Measurements from ENCODE around the gene MYH10. TPM values are rescaled to one million over a fixed set of nuclear protein-coding genes. Genes with fewer than 3 reads are reported as not detected.

Gene MYH10
- total RNA-seq, 1 experiment from 2014 or later, result 1.6 TPM

DNA sequence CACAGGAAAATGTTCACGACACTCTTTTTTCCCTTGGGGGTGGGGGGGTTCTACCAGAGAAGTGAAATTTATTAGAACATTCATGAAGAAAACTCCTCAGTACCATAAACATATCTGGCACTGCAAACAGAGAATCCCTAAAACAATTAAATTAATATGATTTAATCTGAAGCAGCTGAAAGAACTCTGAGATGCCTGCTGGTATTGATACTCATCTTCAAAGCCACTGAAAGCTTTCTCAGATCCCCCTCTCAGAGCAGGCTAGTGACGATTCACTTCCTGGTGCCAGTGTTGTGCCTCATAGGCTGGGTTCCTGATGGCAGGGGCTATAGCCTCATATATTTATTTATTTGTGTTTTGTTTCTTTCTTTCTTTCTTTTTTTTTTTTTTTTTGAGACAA is 52.7 kb downstream of the MYH10 start:
- no peak for DNase-seq
- H2AFZ ChIP-seq, result no peak overlapping the region
- TF ChIP-seq, protein P1, sequence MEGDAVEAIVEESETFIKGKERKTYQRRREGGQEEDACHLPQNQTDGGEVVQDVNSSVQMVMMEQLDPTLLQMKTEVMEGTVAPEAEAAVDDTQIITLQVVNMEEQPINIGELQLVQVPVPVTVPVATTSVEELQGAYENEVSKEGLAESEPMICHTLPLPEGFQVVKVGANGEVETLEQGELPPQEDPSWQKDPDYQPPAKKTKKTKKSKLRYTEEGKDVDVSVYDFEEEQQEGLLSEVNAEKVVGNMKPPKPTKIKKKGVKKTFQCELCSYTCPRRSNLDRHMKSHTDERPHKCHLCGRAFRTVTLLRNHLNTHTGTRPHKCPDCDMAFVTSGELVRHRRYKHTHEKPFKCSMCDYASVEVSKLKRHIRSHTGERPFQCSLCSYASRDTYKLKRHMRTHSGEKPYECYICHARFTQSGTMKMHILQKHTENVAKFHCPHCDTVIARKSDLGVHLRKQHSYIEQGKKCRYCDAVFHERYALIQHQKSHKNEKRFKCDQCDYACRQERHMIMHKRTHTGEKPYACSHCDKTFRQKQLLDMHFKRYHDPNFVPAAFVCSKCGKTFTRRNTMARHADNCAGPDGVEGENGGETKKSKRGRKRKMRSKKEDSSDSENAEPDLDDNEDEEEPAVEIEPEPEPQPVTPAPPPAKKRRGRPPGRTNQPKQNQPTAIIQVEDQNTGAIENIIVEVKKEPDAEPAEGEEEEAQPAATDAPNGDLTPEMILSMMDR (conservative IDR thresholded peaks at IDR 0.05), result no peak
- no peak for TF ChIP-seq EZH2 (IDR thresholded peaks at IDR 0.05; ENCODE audit: low read depth)
- H3K79me2 ChIP-seq (ENCODE audit: low read depth), result no peaks in the 10 kb centered on the region
- no peak overlapping the region for H3K27ac ChIP-seq
- H3K36me3 ChIP-seq (ENCODE audit: low read depth), result no peaks in the 10 kb centered on the region
- intact Hi-C loops (cut with micrococcal nuclease; ENCODE audit: unreplicated experiment), result loop anchor here (10.0 kb wide), 1 partner anchor 57 kb away; the partner anchor contains the start of gene MYH10
- H3F3A ChIP-seq (ENCODE audit: insufficient read depth, low read depth), result no peaks in the 10 kb centered on the region
- CTCF ChIA-PET, result interaction anchor here (0.7 kb wide), 1 partner anchor 44 kb away, joined by 8 read pairs; no protein-coding TSS in a partner anchor
- BruUV-seq (replicated peaks), result no TSS peak
- H3K27me3 ChIP-seq (ENCODE audit: insufficient read depth, low read depth), result peaks cover 32% of the 10 kb centered on the region
- H3K4me2 ChIP-seq, result no peak overlapping the region
- no peaks in the 10 kb centered on the region for H4K20me1 ChIP-seq (ENCODE audit: insufficient read depth)
- POLR2A ChIA-PET (ENCODE audit: unreplicated experiment), result interaction anchor here (0.6 kb wide), 1 partner anchor 88 kb away, joined by 5 read pairs; no protein-coding TSS in a partner anchor
- H3K9me2 ChIP-seq (ENCODE audit: insufficient read depth), result no peaks in the 10 kb centered on the region
- no peaks in the 10 kb centered on the region for H3K4me1 ChIP-seq (replicated peaks; ENCODE audit: insufficient read depth)
- H3K4me3 ChIP-seq, result no peak overlapping the region
- no peaks in the 10 kb centered on the region for H3K9me3 ChIP-seq (ENCODE audit: insufficient read depth, low read depth)

DNA sequence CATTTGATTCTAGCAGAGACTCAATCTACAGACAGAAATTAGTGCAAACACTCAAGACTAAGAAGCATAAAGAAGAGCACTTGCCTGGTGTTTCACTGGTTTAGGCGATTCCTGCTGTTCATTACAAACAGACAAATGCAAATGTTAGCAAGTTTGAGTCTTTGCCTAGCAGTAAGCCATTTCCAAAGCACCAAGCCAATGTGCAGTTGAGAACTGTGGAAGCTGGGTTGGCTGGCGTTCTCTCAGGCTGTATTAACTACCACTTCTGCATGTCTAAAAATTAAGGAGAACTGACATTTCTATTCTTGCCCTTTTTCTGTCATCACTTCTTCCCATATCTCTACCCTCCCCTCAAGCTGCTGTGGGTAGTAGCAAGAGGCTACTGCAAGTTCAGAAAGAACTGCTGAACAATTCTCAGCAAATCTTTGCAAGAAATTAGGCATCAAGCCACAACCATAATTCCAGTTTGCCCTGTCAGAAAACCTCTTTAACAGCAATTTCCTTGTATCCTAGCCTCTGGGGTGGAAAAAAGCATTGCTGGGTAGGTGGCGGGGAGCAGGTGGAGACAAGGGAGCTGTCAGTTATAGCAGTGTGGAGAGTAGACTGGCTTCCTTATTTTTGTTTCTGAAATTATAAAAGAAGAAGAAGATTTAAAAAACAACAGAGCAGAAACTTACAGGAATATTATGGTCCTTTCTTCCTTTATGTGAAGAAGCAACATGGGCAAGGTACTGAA is 53.8 kb downstream of the MYH10 start:
- ChIA-PET CTCF (no interaction called here), POLR2A (ENCODE audit: unreplicated experiment) (no interaction called here)
- no peak overlapping the region for H3K4me2 ChIP-seq
- no peak overlapping the region for H2AFZ ChIP-seq
- H3K36me3 ChIP-seq (ENCODE audit: low read depth), result no peaks in the 10 kb centered on the region
- no peaks in the 10 kb centered on the region for H3K4me1 ChIP-seq (replicated peaks; ENCODE audit: insufficient read depth)
- no peaks in the 10 kb centered on the region for H3K9me3 ChIP-seq (ENCODE audit: insufficient read depth, low read depth)
- H4K20me1 ChIP-seq (ENCODE audit: insufficient read depth), result no peaks in the 10 kb centered on the region
- no peaks in the 10 kb centered on the region for H3F3A ChIP-seq (ENCODE audit: insufficient read depth, low read depth)
- DNase-seq, result no peak
- H3K27ac ChIP-seq, result no peak overlapping the region
- BruUV-seq (replicated peaks), result no TSS peak
- H3K79me2 ChIP-seq (ENCODE audit: low read depth), result no peaks in the 10 kb centered on the region
- peaks cover 25% of the 10 kb centered on the region for H3K27me3 ChIP-seq (ENCODE audit: insufficient read depth, low read depth)
- intact Hi-C loops (cut with micrococcal nuclease; ENCODE audit: unreplicated experiment), result loop anchor here (10.0 kb wide), 1 partner anchor 58 kb away; the partner anchor contains the start of gene MYH10
- H3K9me2 ChIP-seq (ENCODE audit: insufficient read depth), result no peaks in the 10 kb centered on the region
- TF ChIP-seq, protein P1 (conservative IDR thresholded peaks at IDR 0.05), result no peak
- TF ChIP-seq EZH2 (IDR thresholded peaks at IDR 0.05; ENCODE audit: low read depth), result no peak
- H3K4me3 ChIP-seq, result no peak overlapping the region

DNA sequence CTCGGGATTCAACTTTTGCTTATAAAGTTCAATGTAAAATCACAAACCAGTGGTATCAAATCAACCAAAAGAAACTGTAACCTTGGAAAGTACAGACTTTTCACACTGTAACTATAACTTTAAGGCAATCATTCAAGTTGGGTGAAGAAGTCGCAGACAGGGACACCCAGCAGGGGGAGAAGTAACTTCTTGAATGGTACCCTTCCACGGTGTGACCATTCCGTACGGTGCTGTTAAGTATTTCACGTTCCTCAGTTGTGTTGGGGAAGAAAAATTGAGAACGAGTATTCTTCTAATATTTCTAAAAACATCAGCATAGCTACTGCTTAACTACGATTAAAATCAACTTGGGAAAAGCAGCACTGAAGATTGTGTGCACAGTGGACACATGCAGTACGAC is 55.8 kb downstream of the MYH10 start:
- Histone ChIP-seq H3K9me2 (ENCODE audit: insufficient read depth) (no peaks in the 10 kb centered on the region), H3K4me3 (no peak overlapping the region), H3K4me2 (no peak overlapping the region), H3F3A (ENCODE audit: insufficient read depth, low read depth) (no peaks in the 10 kb centered on the region), H3K79me2 (ENCODE audit: low read depth) (no peaks in the 10 kb centered on the region), H3K27me3 (ENCODE audit: insufficient read depth, low read depth) (peaks cover 31% of the 10 kb centered on the region), H3K27ac (no peak overlapping the region), H3K36me3 (ENCODE audit: low read depth) (no peaks in the 10 kb centered on the region), H3K4me1 (replicated peaks; ENCODE audit: insufficient read depth) (no peaks in the 10 kb centered on the region), H3K9me3 (ENCODE audit: insufficient read depth, low read depth) (no peaks in the 10 kb centered on the region), H4K20me1 (ENCODE audit: insufficient read depth) (no peaks in the 10 kb centered on the region), H2AFZ (no peak overlapping the region)
- ChIA-PET CTCF (no interaction called here), POLR2A (ENCODE audit: unreplicated experiment) (no interaction called here)
- no TSS peak for BruUV-seq (replicated peaks)
- TF ChIP-seq, protein P1 (conservative IDR thresholded peaks at IDR 0.05), result no peak
- no peak for TF ChIP-seq EZH2 (IDR thresholded peaks at IDR 0.05; ENCODE audit: low read depth)
- intact Hi-C loops (cut with micrococcal nuclease; ENCODE audit: unreplicated experiment), result loop anchor here (10.0 kb wide), 1 partner anchor 60 kb away; the partner anchor contains the start of gene MYH10
- no peak for DNase-seq

Data from PC-9 (cell line).